H1 (cell line): ENCODE measurements around the gene CERS1. TPM values are rescaled to one million over a fixed set of nuclear protein-coding genes. Genes with fewer than 3 reads are reported as not detected.

Source experiments
- CTCF ChIA-PET: fragments of 300-600 bp; sonication (Branson Sonifier 250); formaldehyde crosslinking; loops from one replicate; lab custom pipeline; 2021; ENCODE audit not compliant: partially characterized antibody; lab: Charles Lee
- POLR2A ChIA-PET: fragments of 300-600 bp; sonication (Branson Sonifier 250); formaldehyde crosslinking; loops from one replicate; lab custom pipeline; 2021; ENCODE audit warnings: inconsistent platforms; ENCODE audit not compliant: partially characterized antibody; lab: Charles Lee
- DNase-seq, 2 experiments: peaks; one replicate each; pipeline versions ENCODE4 v3.0.0 to v3.0.0-alpha.2; 2010 to 2022; ENCODE audit warnings: low spot score in 2 of 2, low read depth in 1 of 2, mixed read lengths in 1 of 2
- FAIRE-seq: peaks from 2 replicates; lab custom pipeline; 2011; peaks lifted over from hg19 to GRCh38; lab: Jason Lieb, UNC
- H2AFZ ChIP-seq: 2 replicates; pipeline ENCODE4 v1.8.1; 2012; ENCODE audit warnings: low read length, inconsistent platforms
- H2AK5ac ChIP-seq: 2 replicates; pipeline ENCODE4 v1.6.1; 2013; ENCODE audit warnings: low read depth, low read length
- H2BK120ac ChIP-seq: replicated peaks from 2 replicates; pipeline ENCODE3; 2013; ENCODE audit warnings: low read depth, low read length, inconsistent platforms
- H2BK12ac ChIP-seq: 2 replicates; pipeline ENCODE4 v1.6.1; 2013; ENCODE audit warnings: low read depth, low read length
- H2BK15ac ChIP-seq: 2 replicates; pipeline ENCODE4 v1.6.1; 2013; ENCODE audit warnings: low read length
- H2BK20ac ChIP-seq: 2 replicates; pipeline ENCODE4 v1.6.1; 2013; ENCODE audit warnings: low read length
- H2BK5ac ChIP-seq: 2 replicates; pipeline ENCODE4 v1.6.1; 2013; ENCODE audit warnings: low read depth, low read length
- H3K14ac ChIP-seq: 2 replicates; pipeline ENCODE4 v1.6.1; 2013; ENCODE audit warnings: inconsistent platforms; ENCODE audit not compliant: insufficient read length
- H3K18ac ChIP-seq: 2 replicates; pipeline ENCODE4 v1.6.1; 2013; ENCODE audit warnings: low read length; ENCODE audit errors: extremely low read depth
- H3K23ac ChIP-seq: 2 replicates; pipeline ENCODE4 v1.6.1; 2013; ENCODE audit warnings: inconsistent platforms; ENCODE audit not compliant: insufficient read length
- H3K23me2 ChIP-seq: 2 replicates; pipeline ENCODE4 v1.6.1; 2013; ENCODE audit warnings: low read depth, low read length
- H3K27ac ChIP-seq: 2 replicates; pipeline ENCODE4 v1.6.1; 2011; ENCODE audit warnings: low read depth, low read length, inconsistent platforms
- H3K27me3 ChIP-seq, 4 experiments: replicated peaks in 1 of 4; 1 replicate in 1 of 4; 2 replicates in 3 of 4; pipeline versions ENCODE4 v1.6.1 to v1.8.1; 2011 to 2013; ENCODE audit warnings: low read length in 3 of 4, mild to moderate bottlenecking in 3 of 4, inconsistent platforms in 2 of 4, mixed read lengths in 2 of 4, moderate library complexity in 1 of 4; ENCODE audit not compliant: control insufficient read depth in 3 of 4, insufficient read depth in 3 of 4; ENCODE audit errors: extremely low read depth in 1 of 4
- H3K36me3 ChIP-seq, 4 experiments: 2 replicates each; pipeline versions ENCODE4 v1.6.1 to v1.8.1; 2011 to 2013; ENCODE audit warnings: mild to moderate bottlenecking in 4 of 4, low read length in 3 of 4, moderate library complexity in 2 of 4, control low read depth in 1 of 4, inconsistent platforms in 1 of 4; ENCODE audit not compliant: insufficient read depth in 4 of 4, control insufficient read depth in 2 of 4
- H3K4ac ChIP-seq: replicated peaks from 2 replicates; pipeline ENCODE3; 2013; ENCODE audit warnings: low read length, low read depth, mixed read lengths, inconsistent platforms; ENCODE audit not compliant: insufficient read length
- H3K4me1 ChIP-seq, 4 experiments: replicated peaks in 1 of 4; 1 replicate in 1 of 4; 2 replicates in 3 of 4; pipeline versions ENCODE4 v1.6.1 to v1.8.1; 2011 to 2013; ENCODE audit warnings: low read length in 3 of 4, inconsistent platforms in 2 of 4, mixed read lengths in 1 of 4; ENCODE audit not compliant: insufficient read depth in 4 of 4, control insufficient read depth in 3 of 4
- H3K4me2 ChIP-seq, 2 experiments: 2 replicates each; pipeline versions ENCODE4 v1.6.1 to v1.8.1; 2011 to 2013; ENCODE audit warnings: low read depth in 2 of 2, low read length in 2 of 2, control low read depth in 1 of 2, inconsistent platforms in 1 of 2, mild to moderate bottlenecking in 1 of 2; ENCODE audit not compliant: insufficient read depth in 1 of 2
- H3K4me3 ChIP-seq, 4 experiments: fragments of 200-600, 300-600 bp in 1 of 4; sonication (generic), shearing (Covaris generic), sonication (Bioruptor Twin) in 1 of 4; 2 replicates each; pipeline versions ENCODE4 v1.5.1 to v1.8.1; 2011 to 2016; ENCODE audit warnings: low read length in 4 of 4, low read depth in 3 of 4, control low read depth in 2 of 4, inconsistent platforms in 2 of 4, mild to moderate bottlenecking in 2 of 4, mixed read lengths in 1 of 4, moderate library complexity in 1 of 4; ENCODE audit not compliant: insufficient read depth in 2 of 4; ENCODE audit errors: extremely low read depth in 1 of 4
- H3K56ac ChIP-seq: replicated peaks from 2 replicates; pipeline ENCODE3; 2013; ENCODE audit warnings: low read depth, mild to moderate bottlenecking, mixed read lengths, low read length, inconsistent platforms; ENCODE audit not compliant: insufficient read length
- H3K79me1 ChIP-seq: 2 replicates; pipeline ENCODE4 v1.6.1; 2013; ENCODE audit warnings: low read depth, low read length, control low read depth
- H3K79me2 ChIP-seq, 2 experiments: 2 replicates each; pipeline versions ENCODE4 v1.6.1 to v1.8.1; 2012 to 2013; ENCODE audit warnings: low read length in 2 of 2, mild to moderate bottlenecking in 2 of 2, inconsistent platforms in 1 of 2; ENCODE audit not compliant: insufficient read depth in 2 of 2, control insufficient read depth in 1 of 2
- H3K9ac ChIP-seq, 4 experiments: replicated peaks in 1 of 4; 1 replicate in 1 of 4; 2 replicates in 3 of 4; pipeline versions ENCODE4 v1.6.1 to v1.8.1; 2011 to 2013; ENCODE audit warnings: low read depth in 3 of 4, low read length in 3 of 4, control low read depth in 2 of 4, mild to moderate bottlenecking in 2 of 4, moderate library complexity in 2 of 4, inconsistent platforms in 1 of 4; ENCODE audit errors: extremely low read depth in 1 of 4
- H3K9me3 ChIP-seq, 2 experiments: 2 replicates each; pipeline versions ENCODE4 v1.6.1 to v1.8.1; 2012 to 2013; ENCODE audit warnings: mild to moderate bottlenecking in 2 of 2, moderate library complexity in 2 of 2, control low read depth in 1 of 2, inconsistent platforms in 1 of 2, low read depth in 1 of 2, low read length in 1 of 2, mixed read lengths in 1 of 2; ENCODE audit not compliant: insufficient read depth in 2 of 2
- H4K20me1 ChIP-seq, 2 experiments: replicated peaks in 1 of 2; 2 replicates each; pipeline versions ENCODE3 to v1.8.1; 2011 to 2013; ENCODE audit warnings: inconsistent platforms in 2 of 2, low read length in 2 of 2, mild to moderate bottlenecking in 1 of 2; ENCODE audit not compliant: insufficient read depth in 2 of 2, control insufficient read depth in 1 of 2
- H4K5ac ChIP-seq: 2 replicates; pipeline ENCODE4 v1.6.1; 2013; ENCODE audit warnings: low read length, low read depth, mixed read lengths, inconsistent platforms; ENCODE audit not compliant: insufficient read length
- H4K8ac ChIP-seq: 2 replicates; pipeline ENCODE4 v1.8.0; 2013; ENCODE audit warnings: mild to moderate bottlenecking, moderate library complexity, low read length, inconsistent platforms; ENCODE audit not compliant: insufficient read depth; ENCODE audit errors: extremely low read depth
- H4K91ac ChIP-seq: replicated peaks from 2 replicates; pipeline ENCODE3; 2013; ENCODE audit warnings: low read length, mixed read lengths, inconsistent platforms; ENCODE audit not compliant: insufficient read length
- BRCA1 ChIP-seq: IDR thresholded peaks from 2 replicates; pipeline ENCODE4 v1.6.1; 2012; ENCODE audit warnings: low read depth, low read length, improper control_type of control experiment
- CBX5 ChIP-seq: fragments of 300-800, 300-1000 bp; sonication (generic); IDR thresholded peaks from 2 replicates; pipeline ENCODE4 v1.7.1; 2016; ENCODE audit warnings: antibody characterized with exemption, low read length, low read depth
- CTCF ChIP-seq, 3 experiments: IDR thresholded peaks; 1 replicate in 2 of 3; 2 replicates in 1 of 3; pipeline versions ENCODE4 v1.5.1 to v1.6.1; 2011; ENCODE audit warnings: low read length in 3 of 3, mild to moderate bottlenecking in 3 of 3, inconsistent platforms in 2 of 3, low read depth in 1 of 3, moderate library complexity in 1 of 3; ENCODE audit not compliant: insufficient read depth in 1 of 3; ENCODE audit errors: control extremely low read depth in 1 of 3
- EGR1 ChIP-seq: IDR thresholded peaks from 2 replicates; pipeline ENCODE4 v1.6.1; 2011; ENCODE audit warnings: low read depth, low read length, borderline replicate concordance
- EP300 ChIP-seq, 2 experiments: IDR thresholded peaks; 1 replicate in 1 of 2; 2 replicates in 1 of 2; pipeline ENCODE4 v1.6.1; 2011 to 2012; ENCODE audit warnings: low read depth in 2 of 2, low read length in 2 of 2, mild to moderate bottlenecking in 2 of 2, borderline replicate concordance in 1 of 2, inconsistent platforms in 1 of 2, moderate library complexity in 1 of 2
- HDAC6 ChIP-seq: IDR thresholded peaks from one replicate; pipeline ENCODE4 v1.7.1; 2012; ENCODE audit warnings: low read depth, mild to moderate bottlenecking, inconsistent platforms, low read length, moderate library complexity
- KDM4A ChIP-seq: IDR thresholded peaks from one replicate; pipeline ENCODE4 v1.7.1; 2012; ENCODE audit warnings: low read depth, mild to moderate bottlenecking, moderate library complexity, low read length, inconsistent platforms; ENCODE audit not compliant: severe bottlenecking
- KDM5A ChIP-seq: fragments of 200-600 bp; IDR thresholded peaks from 2 replicates; pipeline ENCODE4 v1.7.1; 2012; ENCODE audit warnings: mild to moderate bottlenecking, low read length, inconsistent platforms, mixed read lengths
- RAD21 ChIP-seq, 2 experiments: IDR thresholded peaks in 1 of 2; conservative IDR thresholded peaks in 1 of 2; 2 replicates each; pipeline ENCODE4 v1.6.1; 2011; ENCODE audit warnings: low read depth in 2 of 2, low read length in 2 of 2, improper control_type of control experiment in 1 of 2, inconsistent platforms in 1 of 2, mild to moderate bottlenecking in 1 of 2, moderate library complexity in 1 of 2
- SP2 ChIP-seq: IDR thresholded peaks from 2 replicates; pipeline ENCODE4 v1.6.1; 2012; ENCODE audit warnings: mild to moderate bottlenecking, low read length, inconsistent platforms
- SRF ChIP-seq: IDR thresholded peaks from 2 replicates; pipeline ENCODE4 v1.6.1; 2011; ENCODE audit warnings: mild to moderate bottlenecking, low read depth, low read length, moderate library complexity
- WGBS, 2 experiments: shearing (Covaris generic) in 1 of 2; methylation state at CpG; one replicate each; pipeline versions ENCODE4 v1.1.6 to v1.1.7; 2013 to 2015; ENCODE audit warnings: low lambda C conversion rate in 2 of 2, mixed read lengths in 2 of 2, inconsistent platforms in 1 of 2, low coverage in 1 of 2, missing lambda C conversion rate in 1 of 2; ENCODE audit not compliant: insufficient replicate concordance in 2 of 2, insufficient coverage in 1 of 2, insufficient read length in 1 of 2; ENCODE audit errors: extremely low coverage in 1 of 2, missing lambda C conversion rate in 1 of 2; 5-methylcytosine and 5-hydroxymethylcytosine counted together
- polyA plus RNA-seq, 7 experiments: library from polyadenylated mRNA; depleted of rRNA in 3 of 7; stranded (reverse) in 5 of 7; unstranded in 2 of 7; fragments of >200 nt in 5 of 7; fragments of 200-250 nt in 2 of 7; gene quantifications; 1 replicate in 5 of 7; 2 replicates in 1 of 7; 4 replicates in 1 of 7; pipeline versions ENCODE4 v1.2.1 to v1.2.3, GENCODE V29; 2011 to 2013; ENCODE audit warnings: missing spikeins in 2 of 7, mixed read lengths in 2 of 7
- total RNA-seq: library from RNA; stranded (reverse); fragmentation: NEBNext Ultra II Directional; extraction: Animal tissue kit (Norgen Biotek cat#: 25700); gene quantifications from 2 replicates; pipeline ENCODE4 v1.2.1, GENCODE V29; 2021

The CERS1 gene
- total and polyA plus RNA-seq, 2 of the 8 experiments (the other 6 are each of a cell fraction or from before 2014, with no cell fraction given), result 18.6 to 51.0 TPM

DNA sequence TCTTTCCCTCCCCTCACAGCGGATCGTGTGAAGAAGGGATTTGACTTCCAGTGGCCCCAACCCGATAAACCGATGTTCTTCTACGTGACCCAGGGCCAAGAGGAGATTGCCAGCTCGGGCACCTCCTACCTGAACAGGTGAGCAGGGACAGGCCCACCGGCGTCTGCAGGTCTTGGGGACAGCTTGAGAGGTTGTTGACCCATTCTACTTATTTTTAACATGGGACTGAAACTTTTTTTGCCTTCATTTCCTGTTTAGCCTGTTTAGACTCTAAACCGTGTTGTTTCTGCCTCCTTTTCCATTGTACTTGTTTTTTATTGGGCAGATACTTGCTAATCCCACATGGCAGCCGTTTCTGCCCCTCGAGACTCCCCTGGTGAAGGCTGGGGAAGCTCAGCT lies 35.7 kb downstream of the CERS1 start:
- no peaks in the 10 kb centered on the region for H3K9me3 ChIP-seq
- ChIA-PET POLR2A (no interaction called here), CTCF (interaction anchor here (1.2 to 15.1 kb wide), 4 partner anchors 17 to 374 kb away, joined by 3 to 247 read pairs (median 4); no protein-coding TSS in a partner anchor)
- H4K91ac ChIP-seq, result no peak overlapping the region
- DNase-seq (no peak), FAIRE-seq (no peak)
- no peak overlapping the region for H2AFZ ChIP-seq
- H3K23ac ChIP-seq, result no peak overlapping the region
- H3K56ac ChIP-seq, result no peak overlapping the region
- H3K79me2 ChIP-seq, result no peaks in the 10 kb centered on the region
- no peaks in the 10 kb centered on the region for H3K23me2 ChIP-seq
- no peak overlapping the region for H2BK20ac ChIP-seq
- H3K9ac ChIP-seq, result no peak overlapping the region
- no peaks in the 10 kb centered on the region for H3K4me1 ChIP-seq
- TF ChIP-seq SP2, result no peak
- TF ChIP-seq SRF, result no peak
- no peak for TF ChIP-seq KDM5A
- TF ChIP-seq EGR1, result no peak
- TF ChIP-seq EP300 (IDR thresholded peaks at IDR 0.05; ENCODE audit: borderline replicate concordance in 1 of 2, low read depth in 2 of 2, low read length in 2 of 2), result no peak
- TF ChIP-seq HDAC6, result no peak
- TF ChIP-seq RAD21 (IDR thresholded peaks at IDR 0.05 in 1 of 2, conservative IDR thresholded peaks at IDR 0.05 in 1 of 2; ENCODE audit: low read depth in 2 of 2, low read length in 2 of 2), result no peak
- no peak for TF ChIP-seq CBX5
- no peak for TF ChIP-seq CTCF (IDR thresholded peaks at IDR 0.05; ENCODE audit: control extremely low read depth in 1 of 3, insufficient read depth in 1 of 3, low read depth in 1 of 3, low read length in 3 of 3)
- no peak for TF ChIP-seq BRCA1
- TF ChIP-seq KDM4A, result no peak
- peaks cover 9 to 32% of the 10 kb centered on the region in 2 experiments for H4K20me1 ChIP-seq
- H3K4me2 ChIP-seq, result no peak overlapping the region
- H2AK5ac ChIP-seq, result no peak overlapping the region
- no peak overlapping the region for H3K27ac ChIP-seq
- no peak overlapping the region for H4K5ac ChIP-seq
- no peaks in the 10 kb centered on the region for H3K79me1 ChIP-seq
- H3K18ac ChIP-seq, result no peak overlapping the region
- no peak overlapping the region for H2BK15ac ChIP-seq
- H4K8ac ChIP-seq, result no peak overlapping the region
- H3K4ac ChIP-seq, result no peak overlapping the region
- H3K4me3 ChIP-seq, result no peak overlapping the region
- peaks cover 47 to 82% (median 75%) of the 10 kb centered on the region in 4 experiments for H3K36me3 ChIP-seq
- no peak overlapping the region for H2BK120ac ChIP-seq
- no peaks in the 10 kb centered on the region for H3K27me3 ChIP-seq
- WGBS, 2 experiments, result 86% methylated on average over 11 of the region's 11 CpGs; no CpG with 5 or more reads in 1 of the 2 experiments
- H2BK12ac ChIP-seq, result no peak overlapping the region
- H2BK5ac ChIP-seq, result no peak overlapping the region
- no peak overlapping the region for H3K14ac ChIP-seq
